Kidney (tissue), 14 donors: ENCODE results near the gene BAZ2A. TPM values are rescaled to one million over a fixed set of nuclear protein-coding genes. Genes with fewer than 3 reads are reported as not detected.

Source experiments
- DNase-seq, 5 donors: peaks; one replicate each; pipeline ENCODE4 v3.0.0-alpha.2; 2013 to 2020
- FAIRE-seq: peaks from 2 replicates; lab custom pipeline; 2012; peaks lifted over from hg19 to GRCh38; lab: Jason Lieb, UNC
- H3K27ac ChIP-seq, 2 donors: one replicate each; pipeline ENCODE4 v1.7.0; 2013; ENCODE audit warnings: low read depth in 2 of 2, low read length in 2 of 2, inconsistent platforms in 1 of 2
- H3K27me3 ChIP-seq: one replicate; pipeline ENCODE4 v1.7.1; 2013; ENCODE audit warnings: low read length, inconsistent platforms; ENCODE audit not compliant: control insufficient read depth, insufficient read depth
- H3K36me3 ChIP-seq, 3 donors: one replicate each; pipeline versions ENCODE4 v1.7.0 to v1.7.1; 2013; ENCODE audit warnings: low read length in 3 of 3, control low read depth in 1 of 3, inconsistent platforms in 1 of 3; ENCODE audit not compliant: insufficient read depth in 3 of 3, control insufficient read depth in 2 of 3
- H3K4me1 ChIP-seq, 3 donors: one replicate each; pipeline versions ENCODE4 v1.7.0 to v1.7.1; 2013; ENCODE audit warnings: low read length in 3 of 3, inconsistent platforms in 1 of 3, low read depth in 1 of 3; ENCODE audit not compliant: control insufficient read depth in 2 of 3, insufficient read depth in 2 of 3
- H3K4me3 ChIP-seq, 3 donors: one replicate each; pipeline versions ENCODE4 v1.7.0 to v1.8.1; 2013; ENCODE audit warnings: low read length in 3 of 3, control low read depth in 1 of 3, inconsistent platforms in 1 of 3
- H3K9ac ChIP-seq, 3 donors: one replicate each; pipeline versions ENCODE4 v1.7.0 to v1.7.1; 2013; ENCODE audit warnings: low read length in 3 of 3, control low read depth in 1 of 3, inconsistent platforms in 1 of 3
- H3K9me3 ChIP-seq, 3 donors: one replicate each; pipeline versions ENCODE4 v1.7.0 to v1.7.1; 2013; ENCODE audit warnings: low read length in 3 of 3, control low read depth in 1 of 3, inconsistent platforms in 1 of 3; ENCODE audit not compliant: control insufficient read depth in 2 of 3, insufficient read depth in 1 of 3
- CTCF ChIP-seq: IDR thresholded peaks from 3 replicates; pipeline ENCODE4 v1.5.1; 2012; ENCODE audit warnings: mild to moderate bottlenecking, moderate library complexity, borderline replicate concordance; ENCODE audit not compliant: insufficient read depth; ENCODE audit errors: extremely low read depth
- intact Hi-C: fragments of 100-400 bp; cut with DNase I; formaldehyde crosslinking; loops from one replicate; pipeline ENCODE4 v1.11.1; 2022
- polyA plus RNA-seq: library from polyadenylated mRNA; stranded (reverse); fragments of 350-450 nt; fragmentation: Illumina TruSeq; extraction: RNeasy Lipid Tissue Mini Kit (QIAGEN cat#74804); gene quantifications from one replicate; pipeline ENCODE4 v1.2.3, GENCODE V29; 2014; ENCODE audit warnings: low read depth, low replicate concordance; ENCODE audit not compliant: insufficient read depth
- total RNA-seq: library from RNA; stranded (reverse); fragmentation: NEBNext Ultra II Directional; extraction: Animal tissue kit (Norgen Biotek cat#: 25700); gene quantifications from one replicate; pipeline ENCODE4 v1.2.1, GENCODE V29; 2021
- donor health status: control.
- donor health status: control.
- donor health status: control.
- donor health status: control.
- donor health status: control.
- donor health status: DM: yes; HTN: yes; CAD: no.
- donor health status: Normal renal cell carcinoma (clear cell type).

BAZ2A gene
- total and polyA plus RNA-seq, 2 donors from 2014 or later = 10.5 to 98.6 TPM

- TF ChIP-seq CTCF = no peak
- FAIRE-seq = no peak
- peaks cover 12 to 54% (median 24%) of the 10 kb centered on the region in 3 donors for H3K36me3 ChIP-seq
- H3K9me3 ChIP-seq = no peaks in the 10 kb centered on the region
- no peak overlapping the region for H3K9ac ChIP-seq
- no peaks in the 10 kb centered on the region for H3K27me3 ChIP-seq
- no peak overlapping the region for H3K4me3 ChIP-seq
- no peaks in the 10 kb centered on the region for H3K4me1 ChIP-seq
- intact Hi-C loops = no loop called here
- no peak for DNase-seq
- H3K27ac ChIP-seq = no peak overlapping the region
Measured at GRCh38 chr12:56668197-56668457, 38.0 kb upstream of the BAZ2A start.

GRCh38 chr12:56661979-56662638 lies 32.0 kb upstream of the BAZ2A start:
- H3K27me3 ChIP-seq = no peaks in the 10 kb centered on the region
- H3K4me1 ChIP-seq = no peaks in the 10 kb centered on the region
- no peak overlapping the region for H3K9ac ChIP-seq
- no peak for TF ChIP-seq CTCF
- H3K4me3 ChIP-seq = no peak overlapping the region
- intact Hi-C loops = no loop called here
- DNase-seq (no peak), FAIRE-seq (no peak)
- H3K36me3 ChIP-seq = peaks cover 6 to 28% (median 11%) of the 10 kb centered on the region in 3 donors
- H3K9me3 ChIP-seq = no peaks in the 10 kb centered on the region
- no peak overlapping the region for H3K27ac ChIP-seq

GRCh38 chr12:56661560-56661959 lies 31.4 kb upstream of the BAZ2A start:
- Histone ChIP-seq H3K9me3 (no peaks in the 10 kb centered on the region), H3K9ac (no peak overlapping the region), H3K27ac (no peak overlapping the region), H3K36me3 (peaks cover 4 to 23% (median 10%) of the 10 kb centered on the region in 3 donors), H3K4me3 (no peak overlapping the region), H3K4me1 (no peaks in the 10 kb centered on the region), H3K27me3 (no peaks in the 10 kb centered on the region)
- intact Hi-C loops = no loop called here
- FAIRE-seq (no peak), DNase-seq (no peak)
- no peak for TF ChIP-seq CTCF

GRCh38 chr12:56658921-56659320 lies 28.8 kb upstream of the BAZ2A start:
- no peak overlapping the region for H3K9ac ChIP-seq
- FAIRE-seq (no peak), DNase-seq (no peak)
- H3K9me3 ChIP-seq = no peaks in the 10 kb centered on the region
- intact Hi-C loops = no loop called here
- no peak for TF ChIP-seq CTCF
- H3K4me1 ChIP-seq = no peaks in the 10 kb centered on the region
- no peak overlapping the region for H3K4me3 ChIP-seq
- H3K27me3 ChIP-seq = no peaks in the 10 kb centered on the region
- H3K36me3 ChIP-seq = peaks cover 0 to 10% (median 4%) of the 10 kb centered on the region in 3 donors
- no peak overlapping the region for H3K27ac ChIP-seq
